ENCODE data around the gene ENAM. TPM values are rescaled to one million over a fixed set of nuclear protein-coding genes. Genes with fewer than 3 reads are reported as not detected.
"Not testable (repeated sequence)": the region's sequence is repeated elsewhere in the genome, so short reads cannot be mapped to it uniquely, and the experiment has no call there.

The ENAM gene
- total and polyA plus RNA-seq, 5 donors: 2.6 to 12.1 (median 3.6) TPM

- Histone ChIP-seq H3K9me3 (ENCODE audit: control insufficient read depth, low read length) (no peaks in the 10 kb centered on the region), H3K4me1 (ENCODE audit: control insufficient read depth, insufficient read depth, low read length) (no peaks in the 10 kb centered on the region), H3K4me3 (ENCODE audit: low read length) (no peak overlapping the region), H3K27ac (ENCODE audit: low read length) (no peak overlapping the region), H3K27me3 (ENCODE audit: control insufficient read depth, insufficient read depth) (no peaks in the 10 kb centered on the region)
- DNase-seq: no peak
- 86% methylated on average over 4 of the region's 4 CpGs for WGBS
- intact Hi-C loops (cut with DNase I): no loop called here
- no peak for ATAC-seq
Measured at GRCh38 chr4:70660106-70660505, 31.6 kb downstream of the ENAM start.

- H3K27me3 ChIP-seq (ENCODE audit: control insufficient read depth, insufficient read depth); H3K4me3 ChIP-seq (ENCODE audit: low read length); ATAC-seq; DNase-seq; intact Hi-C loops (cut with DNase I); H3K27ac ChIP-seq (ENCODE audit: low read length); H3K4me1 ChIP-seq (ENCODE audit: control insufficient read depth, insufficient read depth, low read length); H3K9me3 ChIP-seq (ENCODE audit: control insufficient read depth, low read length): not testable (repeated sequence)
- WGBS: 89% methylated on average over 5 of the region's 5 CpGs
Measured at GRCh38 chr4:70661309-70661922, 32.9 kb downstream of the ENAM start.

GRCh38 chr4:70666369-70666768, 37.8 kb downstream of the ENAM start, which contains the start of gene JCHAIN:
JCHAIN (minus strand) TSS chr4:70666508; CDS start chr4:70666490, 18 bp downstream.
- intact Hi-C loops (cut with DNase I): no loop called here

GRCh38 chr4:70667740-70668535, 39.4 kb downstream of the ENAM start:
- no peak overlapping the region for H3K4me3 ChIP-seq (ENCODE audit: low read length)
- H3K27me3 ChIP-seq (ENCODE audit: control insufficient read depth, insufficient read depth): no peaks in the 10 kb centered on the region
- 38% methylated on average over 3 of the region's 3 CpGs for WGBS
- H3K9me3 ChIP-seq (ENCODE audit: control insufficient read depth, low read length): no peaks in the 10 kb centered on the region
- ATAC-seq: peak in 1 of 2 donors; percentile 41
- intact Hi-C loops (cut with DNase I): no loop called here
- DNase-seq: no peak
- no peaks in the 10 kb centered on the region for H3K4me1 ChIP-seq (ENCODE audit: control insufficient read depth, insufficient read depth, low read length)
- H3K27ac ChIP-seq (ENCODE audit: low read length): no peak overlapping the region

More at GRCh38 chr4:70666369-70666768, 37.8 kb downstream of the ENAM start, which contains the start of gene JCHAIN:
- Histone ChIP-seq H3K9me3 (ENCODE audit: control insufficient read depth, low read length) (no peaks in the 10 kb centered on the region), H3K4me1 (ENCODE audit: control insufficient read depth, insufficient read depth, low read length) (no peaks in the 10 kb centered on the region), H3K27me3 (ENCODE audit: control insufficient read depth, insufficient read depth) (no peaks in the 10 kb centered on the region), H3K27ac (ENCODE audit: low read length) (no peak within 1 kb of the TSS), H3K4me3 (ENCODE audit: low read length) (no peak within 1 kb of the TSS)
- DNase-seq: no peak
- no peak for ATAC-seq
- WGBS: 68% methylated on average over 1 of the region's 1 CpG

- no peaks in the 10 kb centered on the region for H3K9me3 ChIP-seq (ENCODE audit: control insufficient read depth, low read length)
- ATAC-seq (no peak), DNase-seq (no peak)
- intact Hi-C loops (cut with DNase I): no loop called here
- H3K4me3 ChIP-seq (ENCODE audit: low read length): no peak overlapping the region
- no peaks in the 10 kb centered on the region for H3K4me1 ChIP-seq (ENCODE audit: control insufficient read depth, insufficient read depth, low read length)
- no peaks in the 10 kb centered on the region for H3K27me3 ChIP-seq (ENCODE audit: control insufficient read depth, insufficient read depth)
- no peak overlapping the region for H3K27ac ChIP-seq (ENCODE audit: low read length)
- WGBS: 83% methylated on average over 5 of the region's 5 CpGs
Measured at GRCh38 chr4:70670332-70671014, 41.9 kb downstream of the ENAM start.

- intact Hi-C loops (cut with DNase I): no loop called here
- Histone ChIP-seq H3K4me1 (ENCODE audit: control insufficient read depth, insufficient read depth, low read length) (no peaks in the 10 kb centered on the region), H3K9me3 (ENCODE audit: control insufficient read depth, low read length) (no peaks in the 10 kb centered on the region), H3K27me3 (ENCODE audit: control insufficient read depth, insufficient read depth) (no peaks in the 10 kb centered on the region), H3K4me3 (ENCODE audit: low read length) (no peak overlapping the region), H3K27ac (ENCODE audit: low read length) (no peak overlapping the region)
- 67% methylated on average over 2 of the region's 2 CpGs for WGBS
- ATAC-seq: no peak
- no peak for DNase-seq
Measured at GRCh38 chr4:70671091-70671490, 42.5 kb downstream of the ENAM start.

- H3K27me3 ChIP-seq (ENCODE audit: control insufficient read depth, insufficient read depth): no peaks in the 10 kb centered on the region
- ATAC-seq (no peak), DNase-seq (no peak)
- no peaks in the 10 kb centered on the region for H3K4me1 ChIP-seq (ENCODE audit: control insufficient read depth, insufficient read depth, low read length)
- no peak overlapping the region for H3K27ac ChIP-seq (ENCODE audit: low read length)
- intact Hi-C loops (cut with DNase I): no loop called here
- no peaks in the 10 kb centered on the region for H3K9me3 ChIP-seq (ENCODE audit: control insufficient read depth, low read length)
- H3K4me3 ChIP-seq (ENCODE audit: low read length): no peak overlapping the region
Measured at GRCh38 chr4:70674191-70674590, 45.6 kb downstream of the ENAM start.

GRCh38 chr4:70674731-70675130, 46.2 kb downstream of the ENAM start:
- 28% methylated on average over 1 of the region's 1 CpG for WGBS
- Histone ChIP-seq H3K27ac (ENCODE audit: low read length) (no peak overlapping the region), H3K9me3 (ENCODE audit: control insufficient read depth, low read length) (no peaks in the 10 kb centered on the region), H3K4me1 (ENCODE audit: control insufficient read depth, insufficient read depth, low read length) (no peaks in the 10 kb centered on the region), H3K4me3 (ENCODE audit: low read length) (no peak overlapping the region), H3K27me3 (ENCODE audit: control insufficient read depth, insufficient read depth) (no peaks in the 10 kb centered on the region)
- DNase-seq (no peak), ATAC-seq (no peak)
- intact Hi-C loops (cut with DNase I): no loop called here

GRCh38 chr4:70676554-70677090, 48.1 kb downstream of the ENAM start:
- H3K9me3 ChIP-seq (ENCODE audit: control insufficient read depth, low read length): no peaks in the 10 kb centered on the region
- H3K27ac ChIP-seq (ENCODE audit: low read length): no peak overlapping the region
- WGBS: 93% methylated on average over 6 of the region's 6 CpGs
- no peaks in the 10 kb centered on the region for H3K27me3 ChIP-seq (ENCODE audit: control insufficient read depth, insufficient read depth)
- no peak for DNase-seq
- intact Hi-C loops (cut with DNase I): no loop called here
- H3K4me3 ChIP-seq (ENCODE audit: low read length): no peak overlapping the region
- no peak for ATAC-seq
- no peaks in the 10 kb centered on the region for H3K4me1 ChIP-seq (ENCODE audit: control insufficient read depth, insufficient read depth, low read length)

- no peak overlapping the region for H3K4me3 ChIP-seq (ENCODE audit: low read length)
- intact Hi-C loops (cut with DNase I): no loop called here
- H3K4me1 ChIP-seq (ENCODE audit: control insufficient read depth, insufficient read depth, low read length): no peaks in the 10 kb centered on the region
- WGBS: 93% methylated on average over 1 of the region's 1 CpG
- ATAC-seq (no peak), DNase-seq (no peak)
- H3K9me3 ChIP-seq (ENCODE audit: control insufficient read depth, low read length): no peaks in the 10 kb centered on the region
- no peak overlapping the region for H3K27ac ChIP-seq (ENCODE audit: low read length)
- no peaks in the 10 kb centered on the region for H3K27me3 ChIP-seq (ENCODE audit: control insufficient read depth, insufficient read depth)
Measured at GRCh38 chr4:70678383-70678999, 49.9 kb downstream of the ENAM start.

GRCh38 chr4:70680934-70681333, 52.4 kb downstream of the ENAM start:
- intact Hi-C loops (cut with DNase I): no loop called here
- no peaks in the 10 kb centered on the region for H3K27me3 ChIP-seq (ENCODE audit: control insufficient read depth, insufficient read depth)
- ATAC-seq (no peak), DNase-seq (no peak)
- H3K4me1 ChIP-seq (ENCODE audit: control insufficient read depth, insufficient read depth, low read length): no peaks in the 10 kb centered on the region
- H3K4me3 ChIP-seq (ENCODE audit: low read length): no peak overlapping the region
- no peaks in the 10 kb centered on the region for H3K9me3 ChIP-seq (ENCODE audit: control insufficient read depth, low read length)
- H3K27ac ChIP-seq (ENCODE audit: low read length): no peak overlapping the region
